T-helper 2 cell treated with Interferon-gamma antibody and Interleukin-4, amounts not matched to agents 5 μg/mL and 100 μg/mL, for 36 hours (primary cell): ENCODE measurements around the gene CREB3.
A peak's percentile ranks its signal among the peaks of the same experiment; 100 is the strongest.

Source experiments
- DNase-seq: peaks from one replicate; pipeline ENCODE4 v3.0.0; 2021; ENCODE audit warnings: low spot score
- H3K27ac Mint-ChIP-seq: one replicate; pipeline ENCODE4 v1.8.0; 2021; ENCODE audit warnings: mild to moderate bottlenecking, mixed read lengths
- H3K27me3 Mint-ChIP-seq: one replicate; pipeline ENCODE4 v1.8.0; 2021; ENCODE audit warnings: low read depth, mixed read lengths
- H3K36me3 Mint-ChIP-seq: one replicate; pipeline ENCODE4 v1.8.0; 2021; ENCODE audit warnings: low read depth, mixed read lengths
- H3K4me1 Mint-ChIP-seq: one replicate; pipeline ENCODE4 v1.8.0; 2021; ENCODE audit warnings: low read depth, mixed read lengths
- H3K4me3 Mint-ChIP-seq: one replicate; pipeline ENCODE4 v1.8.0; 2022; ENCODE audit warnings: mild to moderate bottlenecking, moderate library complexity, mixed read lengths
- H3K9me3 Mint-ChIP-seq: one replicate; pipeline ENCODE4 v1.8.0; 2021; ENCODE audit warnings: mixed read lengths

The CREB3 gene

DNA sequence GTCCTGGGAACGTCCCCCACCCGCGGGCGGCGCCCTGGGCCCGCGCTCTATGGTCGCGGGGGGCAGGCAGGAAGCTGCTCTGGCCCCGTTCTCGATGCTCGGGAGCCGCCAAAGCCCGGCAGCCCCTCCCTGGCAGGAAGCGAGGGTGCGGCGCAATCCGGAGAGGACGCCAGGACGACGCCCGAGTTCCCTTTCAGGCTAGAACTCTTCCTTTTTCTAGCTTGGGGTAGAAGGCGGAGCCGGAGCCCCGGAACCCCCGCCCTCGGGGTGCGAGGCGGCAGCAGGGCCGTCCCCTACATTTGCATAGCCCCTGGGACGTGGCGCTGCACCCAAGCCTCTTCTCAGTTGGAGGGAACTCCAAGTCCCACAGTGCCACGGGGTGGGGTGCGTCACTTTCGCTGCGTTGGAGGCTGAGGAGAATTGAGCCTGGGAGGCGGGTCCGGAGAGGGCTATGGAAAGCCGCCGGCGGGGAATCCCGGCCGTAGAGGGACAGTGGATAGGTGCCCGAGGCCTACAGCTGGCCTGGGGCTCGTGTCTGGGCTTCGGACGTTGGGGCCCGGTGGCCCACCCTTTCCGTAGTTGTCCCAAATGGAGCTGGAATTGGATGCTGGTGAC lies at the start of gene CREB3, which contains the start of gene TLN1:
Gene CREB3, plus strand, starts transcription at position 482 of the 615 bp plus-strand sequence. Its CDS starts 107 bp downstream, at position 589.
Gene TLN1, minus strand, starts transcription at position 11 of the 615 bp plus-strand sequence. CDS start 6,501 bp downstream, outside the sequence.
- Mint-ChIP-seq H3K36me3 (peaks cover 17% of the 10 kb centered on the region), H3K4me3 (peak within 1 kb of the TSS; percentile 89), H3K4me1 (peaks cover 13% of the 10 kb centered on the region), H3K9me3 (no peaks in the 10 kb centered on the region), H3K27me3 (no peaks in the 10 kb centered on the region), H3K27ac (peak within 1 kb of the TSS; percentile 89)
- DNase-seq: peak; percentile 98

GRCh38 chr9:35683323-35683722 lies 49.1 kb upstream of the CREB3 start:
- H3K9me3 Mint-ChIP-seq: no peaks in the 10 kb centered on the region
- H3K27ac Mint-ChIP-seq: no peak overlapping the region
- DNase-seq: no peak
- peaks cover 3% of the 10 kb centered on the region for H3K27me3 Mint-ChIP-seq
- H3K4me3 Mint-ChIP-seq: no peak overlapping the region
- peaks cover 2% of the 10 kb centered on the region for H3K4me1 Mint-ChIP-seq
- no peaks in the 10 kb centered on the region for H3K36me3 Mint-ChIP-seq

- no peaks in the 10 kb centered on the region for H3K27me3 Mint-ChIP-seq
- no peak for DNase-seq
- no peaks in the 10 kb centered on the region for H3K36me3 Mint-ChIP-seq
- no peak overlapping the region for H3K27ac Mint-ChIP-seq
- no peaks in the 10 kb centered on the region for H3K9me3 Mint-ChIP-seq
- H3K4me1 Mint-ChIP-seq: peaks cover 8% of the 10 kb centered on the region
- no peak overlapping the region for H3K4me3 Mint-ChIP-seq
Measured at GRCh38 chr9:35684921-35685320, 47.5 kb upstream of the CREB3 start.

DNA sequence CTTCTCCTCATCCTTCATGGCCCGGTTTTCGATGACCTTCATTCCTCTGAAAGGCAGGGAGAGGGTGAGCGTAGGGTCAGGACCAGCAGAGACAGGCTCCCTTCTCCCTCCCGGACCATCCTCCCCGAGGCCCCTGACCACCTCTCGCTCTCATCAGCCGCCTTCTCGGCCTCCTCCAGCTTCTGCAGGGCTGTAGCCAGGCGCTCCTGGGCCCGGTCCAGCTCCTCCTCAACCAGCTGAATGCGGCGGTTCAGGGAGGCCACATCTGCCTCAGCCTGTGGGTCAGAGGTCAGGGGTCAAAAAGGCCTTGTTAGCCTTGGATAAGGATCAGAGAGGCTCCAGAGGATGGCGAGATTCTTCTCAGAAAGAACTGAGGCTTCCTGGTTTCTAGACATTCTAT lies 47.0 kb upstream of the CREB3 start:
- no peak for DNase-seq
- H3K36me3 Mint-ChIP-seq: no peaks in the 10 kb centered on the region
- peaks cover 8% of the 10 kb centered on the region for H3K4me1 Mint-ChIP-seq
- no peaks in the 10 kb centered on the region for H3K27me3 Mint-ChIP-seq
- no peak overlapping the region for H3K27ac Mint-ChIP-seq
- H3K9me3 Mint-ChIP-seq: no peaks in the 10 kb centered on the region
- H3K4me3 Mint-ChIP-seq: no peak overlapping the region

GRCh38 chr9:35686222-35687203 lies 46.0 kb upstream of the CREB3 start:
- Mint-ChIP-seq H3K4me1 (peaks cover 13% of the 10 kb centered on the region), H3K9me3 (no peaks in the 10 kb centered on the region), H3K4me3 (no peak overlapping the region), H3K36me3 (no peaks in the 10 kb centered on the region), H3K27ac (no peak overlapping the region), H3K27me3 (no peaks in the 10 kb centered on the region)
- no peak for DNase-seq

- Mint-ChIP-seq H3K4me3 (no peak overlapping the region), H3K27me3 (no peaks in the 10 kb centered on the region), H3K27ac (no peak overlapping the region), H3K9me3 (no peaks in the 10 kb centered on the region), H3K36me3 (no peaks in the 10 kb centered on the region), H3K4me1 (peaks cover 13% of the 10 kb centered on the region)
- DNase-seq: no peak
Measured at GRCh38 chr9:35687306-35687705, 45.2 kb upstream of the CREB3 start.

DNA sequence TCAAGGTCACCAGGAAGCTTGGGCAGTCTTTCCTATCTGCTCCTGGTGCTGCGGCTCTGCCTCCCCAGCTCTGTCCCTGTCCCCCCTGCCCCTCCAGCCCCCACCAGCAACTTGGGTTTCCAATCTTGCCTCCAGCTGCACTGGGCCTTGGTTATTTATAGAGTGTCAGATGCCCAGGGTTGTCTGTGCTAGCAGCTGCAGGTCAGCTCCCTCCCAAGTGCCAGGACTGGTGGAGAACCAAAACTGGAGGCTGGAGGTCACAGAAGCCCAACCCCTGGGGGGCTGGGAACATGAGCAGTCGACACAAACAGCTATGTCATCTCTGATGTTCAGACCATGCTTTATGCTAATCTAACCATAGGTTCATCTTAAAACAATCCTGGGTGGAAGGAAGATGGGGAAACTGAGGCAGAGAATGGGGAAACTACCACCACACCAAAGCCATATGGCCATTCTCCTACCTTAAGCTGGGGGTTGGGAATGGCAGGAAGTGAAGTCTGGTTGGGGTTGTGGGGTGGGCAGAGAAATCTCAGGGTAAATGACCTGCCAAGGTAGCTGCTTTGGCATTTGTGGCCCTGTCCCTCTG lies 44.4 kb upstream of the CREB3 start:
- Mint-ChIP-seq H3K27me3 (no peaks in the 10 kb centered on the region), H3K4me3 (peak overlapping the region; percentile 45), H3K27ac (no peak overlapping the region), H3K36me3 (no peaks in the 10 kb centered on the region), H3K9me3 (no peaks in the 10 kb centered on the region), H3K4me1 (peaks cover 13% of the 10 kb centered on the region)
- no peak for DNase-seq

GRCh38 chr9:35688558-35689541 lies 43.6 kb upstream of the CREB3 start:
- Mint-ChIP-seq H3K36me3 (no peaks in the 10 kb centered on the region), H3K4me3 (peak overlapping the region; percentile 45), H3K27ac (no peak overlapping the region), H3K9me3 (no peaks in the 10 kb centered on the region), H3K4me1 (peaks cover 13% of the 10 kb centered on the region), H3K27me3 (no peaks in the 10 kb centered on the region)
- DNase-seq: peak; percentile 11

GRCh38 chr9:35689542-35690293 lies 42.7 kb upstream of the CREB3 start, which contains the start of gene TPM2:
TSS of gene TPM2 (minus strand) at chr9:35689925. CDS start at chr9:35689817, 108 bp downstream.
- H3K9me3 Mint-ChIP-seq: no peaks in the 10 kb centered on the region
- H3K27ac Mint-ChIP-seq: no peak within 1 kb of the TSS
- H3K4me3 Mint-ChIP-seq: peak within 1 kb of the TSS; percentile 84
- H3K4me1 Mint-ChIP-seq: peaks cover 13% of the 10 kb centered on the region
- no peaks in the 10 kb centered on the region for H3K36me3 Mint-ChIP-seq
- H3K27me3 Mint-ChIP-seq: no peaks in the 10 kb centered on the region
- DNase-seq: no peak

DNA sequence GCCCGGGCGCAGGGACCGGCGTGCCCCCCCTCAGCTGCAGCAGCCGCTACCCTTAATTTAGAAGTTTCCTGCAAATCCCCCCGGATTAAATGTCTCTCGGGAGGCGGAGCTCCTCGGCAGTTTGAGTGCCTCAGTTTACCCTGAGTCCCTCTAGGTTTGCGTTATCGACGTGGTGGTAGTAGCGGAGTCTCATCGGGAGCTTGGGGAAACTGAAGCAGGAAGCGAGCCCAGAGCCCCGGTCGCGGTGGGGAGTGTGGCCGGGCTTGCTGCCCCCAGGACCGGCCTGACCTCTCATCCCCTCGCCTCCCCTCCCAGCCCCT lies 42.2 kb upstream of the CREB3 start:
- peaks cover 13% of the 10 kb centered on the region for H3K4me1 Mint-ChIP-seq

GRCh38 chr9:35690614-35691333 lies 41.7 kb upstream of the CREB3 start:
- H3K9me3 Mint-ChIP-seq: no peaks in the 10 kb centered on the region
- H3K36me3 Mint-ChIP-seq: no peaks in the 10 kb centered on the region
- H3K27me3 Mint-ChIP-seq: no peaks in the 10 kb centered on the region
- peak overlapping the region; percentile 84 for H3K4me3 Mint-ChIP-seq
- H3K27ac Mint-ChIP-seq: peak overlapping the region; percentile 26
- DNase-seq: peak; percentile 11
- H3K4me1 Mint-ChIP-seq: peaks cover 13% of the 10 kb centered on the region

More for the DNA sequence above, 42.2 kb upstream of the CREB3 start:
- H3K36me3 Mint-ChIP-seq: no peaks in the 10 kb centered on the region
- no peak overlapping the region for H3K27ac Mint-ChIP-seq
- no peaks in the 10 kb centered on the region for H3K27me3 Mint-ChIP-seq
- H3K9me3 Mint-ChIP-seq: no peaks in the 10 kb centered on the region
- H3K4me3 Mint-ChIP-seq: peak overlapping the region; percentile 69
- no peak for DNase-seq

DNA sequence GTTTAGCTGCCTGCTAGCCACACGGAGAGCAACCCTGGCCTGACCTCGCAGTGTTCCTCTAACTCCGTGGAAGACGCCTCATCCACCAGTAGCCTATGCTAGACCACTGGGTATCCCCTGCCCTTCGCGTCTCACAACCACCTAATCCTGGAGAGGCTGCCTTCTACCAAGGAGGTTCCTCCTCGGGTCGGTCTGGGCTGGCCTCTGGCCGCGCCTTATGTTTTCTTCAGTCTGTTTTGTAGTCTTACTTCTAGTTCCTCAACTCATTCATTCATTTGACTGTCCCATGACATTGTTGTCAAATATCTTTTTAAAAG lies 41.2 kb upstream of the CREB3 start:
- Mint-ChIP-seq H3K4me1 (peaks cover 13% of the 10 kb centered on the region), H3K4me3 (peak overlapping the region; percentile 84), H3K36me3 (peaks cover 2% of the 10 kb centered on the region), H3K9me3 (no peaks in the 10 kb centered on the region), H3K27ac (peak overlapping the region; percentile 26), H3K27me3 (no peaks in the 10 kb centered on the region)
- DNase-seq: no peak
